Hypothalamus (tissue), 51 donors: Measurements from ENCODE around the gene NR1D1.

Experiments used
- DNase-seq, 51 donors: peaks; one replicate each; lab custom pipeline; 2025; lab: John Stamatoyannopoulos, UW

NR1D1 gene

GRCh38 chr17:40098846-40099618, 1.4 kb downstream of the NR1D1 start:
- DNase-seq: peak; percentile 78 to 99 (median 96)

- peak in 6 of 51 donors; percentile 23 to 38 (median 29) for DNase-seq
Observed at GRCh38 chr17:40097931-40098845, 2.2 kb downstream of the NR1D1 start.

GRCh38 chr17:40097087-40097486, 3.3 kb downstream of the NR1D1 start:
- DNase-seq: no peak

GRCh38 chr17:40095944-40096791, 4.2 kb downstream of the NR1D1 start:
- peak in 4 of 51 donors; percentile 24 to 57 (median 27) for DNase-seq

GRCh38 chr17:40095351-40095943, 4.9 kb downstream of the NR1D1 start:
- no peak for DNase-seq

GRCh38 chr17:40094874-40095273, 5.5 kb downstream of the NR1D1 start:
- no peak for DNase-seq

GRCh38 chr17:40093580-40094201, 6.7 kb downstream of the NR1D1 start:
- peak in 1 of 51 donors; percentile 77 for DNase-seq

- DNase-seq: no peak
Observed at GRCh38 chr17:40093005-40093579, 7.3 kb downstream of the NR1D1 start.

GRCh38 chr17:40092581-40092980, 7.8 kb downstream of the NR1D1 start:
- peak in 27 of 51 donors; percentile 26 to 81 (median 50) for DNase-seq

GRCh38 chr17:40091691-40092397, 8.5 kb downstream of the NR1D1 start:
- peak in 4 of 51 donors; percentile 22 to 38 (median 26) for DNase-seq

GRCh38 chr17:40090237-40091119, 9.9 kb downstream of the NR1D1 start:
- DNase-seq: no peak

- DNase-seq: no peak
Observed at GRCh38 chr17:40089077-40089895, 11.1 kb downstream of the NR1D1 start.

GRCh38 chr17:40087903-40088718, 12.3 kb downstream of the NR1D1 start:
- no peak for DNase-seq

- DNase-seq: no peak
Observed at GRCh38 chr17:40087049-40087794, 13.2 kb downstream of the NR1D1 start.
